HG02588 (cell line): Measurements from ENCODE around the gene FCGR3B.
"Not testable (repeated sequence)": the region's sequence is repeated elsewhere in the genome, so short reads cannot be mapped to it uniquely, and the experiment has no call there.

Experiments
- ATAC-seq: cut with Tn5 transposase; IDR thresholded peaks from one replicate; pipeline ENCODE4 v1.9.1; 2021; ENCODE audit warnings: mild to moderate bottlenecking, moderate library complexity; ENCODE audit not compliant: unreplicated experiment

FCGR3B gene

DNA sequence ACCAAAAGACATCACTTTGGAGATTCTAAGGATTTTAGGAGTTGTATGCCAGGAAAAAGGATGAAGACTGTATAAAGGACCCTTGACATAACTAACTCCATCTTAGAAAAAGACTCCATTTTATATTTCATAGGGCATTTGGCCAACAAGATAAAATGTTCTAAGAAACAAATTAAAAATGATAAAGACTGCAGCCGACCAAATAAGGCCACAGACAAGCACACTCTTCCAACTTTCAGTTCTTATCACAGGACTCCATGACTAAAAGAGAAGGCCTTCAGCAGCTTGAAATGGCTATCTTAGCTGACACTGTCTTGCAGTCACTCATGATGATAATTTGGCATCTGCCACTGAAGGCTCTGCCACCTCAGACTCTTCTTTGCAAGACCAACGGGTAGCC, 8.2 kb upstream of the FCGR3B start:
- ATAC-seq = not testable (repeated sequence)

DNA sequence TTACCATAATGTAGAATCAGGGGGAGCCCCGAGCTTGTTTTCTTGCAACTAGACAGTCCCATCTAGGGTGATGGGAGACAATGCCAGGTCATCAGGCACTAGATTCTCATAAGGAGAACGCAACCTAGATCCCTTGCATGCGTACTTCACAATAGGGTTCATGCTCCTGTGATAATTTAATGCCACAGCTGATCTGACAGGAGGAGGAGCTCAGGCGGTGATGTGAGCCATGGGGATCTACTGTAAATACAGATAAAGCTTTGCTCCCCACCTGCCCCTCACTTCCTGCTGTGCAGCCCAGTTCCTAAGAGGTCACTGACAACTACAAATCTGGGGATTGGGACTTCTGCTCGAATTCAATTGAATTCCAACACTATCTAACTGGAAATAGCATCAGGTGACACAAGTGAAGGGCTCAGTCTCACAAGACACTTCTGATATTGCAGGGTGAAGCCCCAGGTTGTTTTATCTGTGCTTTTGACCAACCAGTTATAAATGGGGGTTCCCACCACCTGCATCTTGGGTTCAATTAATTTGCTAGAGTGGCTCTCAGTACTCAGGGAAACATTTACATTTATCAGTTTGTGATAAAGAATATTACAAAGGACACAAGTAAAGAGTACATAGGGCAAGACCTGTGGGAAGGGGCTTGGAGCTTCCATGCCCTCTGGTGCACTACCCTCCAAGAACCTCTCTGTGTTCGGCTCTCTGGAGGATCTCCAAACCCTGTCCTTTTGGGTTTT, 7.4 kb upstream of the FCGR3B start:
- not testable (repeated sequence) for ATAC-seq

- ATAC-seq = not testable (repeated sequence)
Measured at GRCh38 chr1:161636976-161637375, 6.0 kb upstream of the FCGR3B start.

DNA sequence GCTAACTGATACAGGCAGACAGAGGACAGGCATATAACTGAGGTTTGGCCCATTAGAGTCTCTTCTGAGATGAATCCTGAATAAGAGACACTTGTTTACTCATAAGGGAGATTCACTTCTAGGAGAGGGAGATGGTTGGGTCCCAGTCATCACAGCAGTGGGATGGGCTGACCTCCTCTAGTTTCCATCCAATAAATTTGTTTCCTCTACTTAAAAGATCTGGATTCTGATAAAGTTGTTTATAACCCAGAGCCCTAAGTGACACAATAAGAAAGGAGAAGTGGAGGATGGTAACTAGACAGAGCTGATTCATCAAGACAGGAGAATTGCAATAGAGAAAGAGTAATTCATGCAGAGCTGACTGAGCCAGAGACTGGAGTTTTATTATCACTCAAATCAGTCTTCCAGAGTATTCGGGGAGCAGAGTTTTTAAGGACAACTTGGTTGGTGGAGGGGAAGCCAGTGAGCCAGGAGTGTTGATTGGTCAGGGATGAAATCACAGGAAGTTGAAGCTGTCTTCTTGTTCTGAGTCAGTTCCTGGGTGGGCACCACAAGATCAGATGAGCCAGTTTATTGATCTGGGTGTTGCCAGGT, 5.3 kb upstream of the FCGR3B start:
- not testable (repeated sequence) for ATAC-seq

DNA sequence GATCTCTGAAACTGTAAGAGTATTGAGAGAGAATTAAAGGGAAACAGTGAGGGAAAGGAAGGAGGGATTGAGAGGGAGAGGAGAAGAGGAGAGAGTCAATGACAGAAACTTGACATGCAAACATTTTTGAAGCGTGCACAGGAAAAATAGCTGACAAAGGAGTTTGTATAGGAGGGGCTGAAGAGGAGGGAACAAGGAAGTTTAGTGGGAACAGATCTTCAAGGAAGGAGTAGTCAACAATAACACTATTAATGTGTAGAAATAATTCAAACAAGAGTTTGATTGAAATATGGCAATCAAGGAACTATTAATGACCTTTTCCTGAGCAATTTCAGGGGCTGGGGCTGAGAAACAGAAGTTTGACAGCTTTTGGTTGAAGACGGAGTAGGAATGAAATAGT, 4.0 kb upstream of the FCGR3B start:
- ATAC-seq = not testable (repeated sequence)

DNA sequence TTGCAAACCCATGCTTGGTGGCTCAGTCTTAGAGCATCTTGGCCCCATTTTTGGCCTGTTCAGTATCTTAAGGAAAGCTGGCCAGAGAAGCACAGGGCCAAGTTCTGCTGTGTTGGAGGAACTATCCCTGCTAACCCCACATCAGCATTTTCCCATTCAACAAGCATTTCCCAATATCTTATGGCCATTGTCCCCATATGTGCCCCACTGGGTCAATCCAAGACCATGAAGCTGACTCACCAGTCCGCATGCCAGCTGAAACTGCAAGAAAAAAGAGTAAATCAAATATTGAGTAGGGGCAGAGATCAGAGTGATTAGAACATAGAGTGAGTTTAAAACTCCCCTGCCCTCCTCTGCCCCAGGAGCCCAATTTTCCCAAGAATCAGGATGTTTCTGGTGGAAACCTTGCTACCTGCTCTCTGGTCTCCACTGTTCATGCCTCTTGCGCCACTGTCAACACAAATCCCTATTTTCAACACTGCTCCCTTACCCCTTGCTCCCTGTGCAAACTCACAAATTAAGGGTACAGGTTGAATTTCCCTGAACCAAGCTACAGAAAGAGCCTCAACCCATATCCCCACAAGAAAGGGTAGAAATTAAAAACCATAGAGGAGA, 741 bp downstream of the FCGR3B start:
- ATAC-seq = not testable (repeated sequence)

DNA sequence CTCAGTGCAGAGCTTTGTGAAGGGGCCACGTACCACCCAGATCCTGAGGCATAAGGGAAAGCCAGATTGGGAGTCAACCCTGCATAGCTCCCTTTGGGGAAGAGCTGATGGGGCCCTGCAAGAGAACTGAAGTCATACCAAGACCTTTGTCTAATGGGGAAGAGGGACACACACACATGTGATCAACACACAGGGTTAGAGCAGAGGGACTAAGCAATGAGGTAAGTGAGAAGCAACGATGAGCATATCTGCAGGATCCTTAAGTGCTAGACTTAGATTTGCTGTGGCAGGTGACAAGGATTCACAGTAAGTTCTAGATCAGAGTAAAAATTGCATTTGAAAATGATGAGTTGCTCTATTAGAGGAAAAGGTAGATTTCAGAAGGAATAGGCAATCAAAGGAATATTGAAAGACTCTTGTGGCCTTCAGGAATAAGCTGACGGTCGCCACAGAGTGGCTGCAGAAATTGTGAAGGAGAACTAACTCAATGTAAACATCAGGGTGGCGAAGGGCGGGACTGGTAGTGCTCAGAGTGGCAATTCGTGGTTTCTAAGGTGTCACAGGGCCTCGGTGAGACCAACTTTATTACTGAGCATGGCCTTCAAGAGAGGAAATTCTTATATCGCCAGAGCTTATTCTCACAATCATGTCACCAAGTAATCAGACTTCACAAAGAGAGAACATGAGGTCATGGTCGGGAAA, 4.4 kb downstream of the FCGR3B start:
- not testable (repeated sequence) for ATAC-seq

DNA sequence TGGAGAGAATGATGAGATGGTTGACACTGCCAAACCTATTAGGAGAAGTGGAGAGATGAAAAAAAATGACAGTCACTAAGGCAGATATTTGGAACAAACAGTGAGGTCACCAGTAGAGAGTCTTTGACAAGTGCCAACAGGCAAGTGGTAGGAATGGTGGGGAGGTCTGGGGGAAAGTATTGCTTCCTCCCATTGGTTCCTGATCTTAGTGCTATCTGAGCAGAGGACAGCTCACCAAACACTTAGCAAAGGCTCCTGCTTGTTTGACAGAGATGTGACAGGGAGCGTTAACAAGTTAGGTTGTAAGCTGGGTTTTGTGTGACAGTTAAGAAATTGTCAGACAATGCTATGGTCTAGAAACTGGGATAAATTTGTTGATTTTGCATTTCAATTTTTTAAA, 6.4 kb downstream of the FCGR3B start:
- ATAC-seq = not testable (repeated sequence)

DNA sequence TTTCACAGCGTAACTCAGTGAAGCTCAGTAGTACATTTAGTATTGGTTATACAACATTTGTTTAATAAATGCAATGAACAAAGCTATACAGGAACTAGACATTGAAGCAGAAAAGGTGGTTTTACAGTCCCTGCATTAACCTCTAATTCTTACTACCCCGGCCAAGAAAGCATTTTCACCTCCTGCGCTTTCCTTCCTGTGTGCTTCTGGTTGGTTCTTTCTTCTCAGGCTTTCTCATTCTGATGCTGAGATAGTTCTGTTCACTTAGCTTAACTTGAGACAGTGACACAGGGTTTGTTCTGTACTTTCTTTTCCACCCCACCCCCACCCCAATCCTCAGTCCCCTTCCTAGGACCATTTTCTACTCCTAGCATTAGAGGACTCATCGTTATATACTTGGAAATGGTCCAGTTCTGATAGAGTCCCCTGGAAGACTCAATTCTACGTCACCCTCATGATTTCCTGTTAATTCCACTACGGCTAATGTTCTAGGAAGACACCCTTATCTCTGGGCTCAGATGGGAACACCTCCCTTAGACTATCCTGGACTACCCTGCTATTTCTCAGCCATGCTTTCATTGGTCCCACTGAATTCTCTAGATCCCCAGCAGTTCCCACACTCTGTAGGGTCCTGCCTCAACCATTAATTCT, 7.5 kb downstream of the FCGR3B start:
- ATAC-seq = not testable (repeated sequence)

GRCh38 chr1:161622054-161622453, 8.9 kb downstream of the FCGR3B start:
- not testable (repeated sequence) for ATAC-seq

DNA sequence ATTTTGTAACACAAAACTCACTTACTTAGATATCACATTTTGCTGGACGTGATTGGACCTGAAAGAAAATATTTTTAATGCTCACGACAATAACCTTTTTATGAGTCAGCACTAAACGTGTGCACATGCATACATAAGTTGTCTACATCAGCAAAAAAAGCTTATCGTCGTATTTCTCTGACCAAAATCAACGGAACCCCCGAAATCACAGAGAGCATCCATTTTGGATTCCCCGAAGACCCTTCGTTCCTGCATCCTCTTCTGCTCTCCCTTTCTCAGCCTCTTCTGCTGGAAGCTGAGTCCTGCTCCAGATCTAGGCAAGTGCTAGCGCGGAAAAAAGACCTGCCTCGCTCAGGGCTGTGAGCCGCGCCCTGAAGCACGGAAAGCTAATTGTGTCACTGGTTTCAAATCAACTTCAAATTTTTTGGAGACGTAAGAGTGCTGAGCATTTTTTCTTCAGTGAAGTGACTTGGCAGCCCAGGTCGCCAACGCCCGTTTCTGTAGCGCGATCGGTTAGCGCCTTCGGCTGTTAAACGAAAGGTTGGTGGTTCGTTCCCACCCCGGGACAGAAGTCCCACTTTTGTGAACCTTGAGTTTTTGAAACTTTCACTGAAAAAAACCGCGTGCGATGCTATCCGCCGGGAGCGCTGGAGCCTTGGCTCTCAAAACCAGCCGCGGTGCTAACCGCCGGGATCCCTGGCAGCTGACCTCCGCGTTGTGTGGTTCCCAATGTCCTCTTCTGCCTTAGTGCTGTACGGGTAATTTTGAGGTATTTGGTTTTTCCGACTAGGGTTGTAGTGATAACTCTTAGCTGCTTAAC, 9.6 kb downstream of the FCGR3B start:
- not testable (repeated sequence) for ATAC-seq

GRCh38 chr1:161620399-161620798, 10.6 kb downstream of the FCGR3B start:
- not testable (repeated sequence) for ATAC-seq

DNA sequence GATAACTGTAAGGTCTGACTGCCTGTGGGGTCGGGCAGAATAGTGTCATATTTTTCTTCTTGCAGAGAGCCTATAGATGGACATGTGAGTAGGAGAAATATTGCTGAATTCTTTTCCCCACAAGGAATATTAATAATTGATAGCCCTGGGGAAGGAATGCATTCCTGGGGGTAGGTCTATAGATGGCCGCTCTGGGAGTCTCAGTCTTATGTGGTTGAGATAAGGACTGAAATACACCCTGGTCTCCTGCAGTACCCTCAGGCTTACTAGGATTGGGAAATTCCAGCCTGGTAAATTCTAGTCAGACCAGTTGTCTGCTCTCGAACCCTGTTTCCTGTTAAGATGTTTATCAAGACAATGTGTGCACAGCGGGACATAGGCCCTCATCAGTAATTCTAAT, 12.5 kb downstream of the FCGR3B start:
- ATAC-seq = not testable (repeated sequence)

GRCh38 chr1:161616417-161616816, 14.6 kb downstream of the FCGR3B start:
- not testable (repeated sequence) for ATAC-seq

- ATAC-seq = not testable (repeated sequence)
Measured at GRCh38 chr1:161613142-161613514, 17.8 kb downstream of the FCGR3B start.

GRCh38 chr1:161612322-161613141, 18.4 kb downstream of the FCGR3B start:
- peak; percentile 91 for ATAC-seq

GRCh38 chr1:161611866-161612321, 19.1 kb downstream of the FCGR3B start:
- peak; percentile 13 for ATAC-seq

- not testable (repeated sequence) for ATAC-seq
Measured at GRCh38 chr1:161610198-161610597, 20.8 kb downstream of the FCGR3B start.
